Keratinocyte (primary cell): ENCODE results near the gene LONP1. TPM values are rescaled to one million over a fixed set of nuclear protein-coding genes. Genes with fewer than 3 reads are reported as not detected.

Experiments used
- DNase-seq: peaks from one replicate; pipeline ENCODE4 v3.0.0-alpha.2; 2011; ENCODE audit warnings: low read depth, missing footprints, low spot score
- FAIRE-seq: peaks from 2 replicates; lab custom pipeline; 2011; peaks lifted over from hg19 to GRCh38; lab: Jason Lieb, UNC
- H2AFZ ChIP-seq: 2 replicates; pipeline ENCODE4 v1.6.0; 2012; ENCODE audit warnings: low read length, control low read depth, inconsistent platforms; ENCODE audit not compliant: control insufficient read depth
- H3K27ac ChIP-seq: 2 replicates; pipeline ENCODE4 v1.5.1; 2011; ENCODE audit warnings: low read length; ENCODE audit not compliant: control insufficient read depth, insufficient read depth
- H3K27me3 ChIP-seq: 3 replicates; pipeline ENCODE4 v1.6.0; 2011; ENCODE audit warnings: low read length; ENCODE audit not compliant: control insufficient read depth, insufficient read depth; ENCODE audit errors: extremely low read depth
- H3K36me3 ChIP-seq, 2 experiments: 2 replicates in 1 of 2; 3 replicates in 1 of 2; pipeline ENCODE4 v1.5.1; 2011; ENCODE audit warnings: low read length in 2 of 2, mild to moderate bottlenecking in 1 of 2; ENCODE audit not compliant: control insufficient read depth in 2 of 2, insufficient read depth in 2 of 2; ENCODE audit errors: extremely low read depth in 1 of 2
- H3K4me1 ChIP-seq: 3 replicates; pipeline ENCODE4 v1.5.1; 2011; ENCODE audit warnings: low read length; ENCODE audit not compliant: control insufficient read depth, insufficient read depth; ENCODE audit errors: extremely low read depth
- H3K4me2 ChIP-seq: 3 replicates; pipeline ENCODE4 v1.6.0; 2011; ENCODE audit warnings: low read depth, low read length; ENCODE audit not compliant: control insufficient read depth, insufficient read depth; ENCODE audit errors: extremely low read depth
- H3K4me3 ChIP-seq, 3 experiments: fragments of 200-600 bp in 1 of 3; sonication (generic) in 1 of 3; 2 replicates in 2 of 3; 3 replicates in 1 of 3; pipeline ENCODE4 v1.5.1; 2011 to 2016; ENCODE audit warnings: low read length in 3 of 3, mild to moderate bottlenecking in 3 of 3, control low read depth in 2 of 3, inconsistent platforms in 1 of 3, low read depth in 1 of 3, mixed read lengths in 1 of 3, mixed run types in 1 of 3, moderate library complexity in 1 of 3; ENCODE audit not compliant: control insufficient read depth in 2 of 3, insufficient read depth in 2 of 3; ENCODE audit errors: extremely low read depth in 1 of 3
- H3K79me2 ChIP-seq: 2 replicates; pipeline ENCODE4 v1.6.0; 2012; ENCODE audit warnings: low read length; ENCODE audit not compliant: control insufficient read depth, insufficient read depth
- H3K9ac ChIP-seq: 3 replicates; pipeline ENCODE4 v1.6.0; 2011; ENCODE audit warnings: low read length; ENCODE audit not compliant: control insufficient read depth, insufficient read depth; ENCODE audit errors: extremely low read depth
- H3K9me1 ChIP-seq: 3 replicates; pipeline ENCODE4 v1.6.0; 2011; ENCODE audit warnings: low read length; ENCODE audit not compliant: control insufficient read depth, insufficient read depth; ENCODE audit errors: extremely low read depth
- H3K9me3 ChIP-seq: 2 replicates; pipeline ENCODE4 v1.5.1; 2012; ENCODE audit warnings: low read depth, low read length; ENCODE audit not compliant: control insufficient read depth
- H4K20me1 ChIP-seq: 3 replicates; pipeline ENCODE4 v1.6.0; 2011; ENCODE audit warnings: low read length; ENCODE audit not compliant: control insufficient read depth, insufficient read depth; ENCODE audit errors: extremely low read depth
- CTCF ChIP-seq, 3 experiments: IDR thresholded peaks in 1 of 3; conservative IDR thresholded peaks in 1 of 3; optimal IDR thresholded peaks in 1 of 3; 2 replicates in 2 of 3; 3 replicates in 1 of 3; pipeline versions ENCODE3 to v1.5.1; 2011; ENCODE audit warnings: low read length in 3 of 3, mild to moderate bottlenecking in 3 of 3, moderate library complexity in 2 of 3, control low read depth in 1 of 3, inconsistent platforms in 1 of 3; ENCODE audit not compliant: insufficient read depth in 2 of 3; ENCODE audit errors: extremely low read depth in 1 of 3
- EZH2 ChIP-seq: IDR thresholded peaks from one replicate; pipeline ENCODE4 v1.6.1; 2012; ENCODE audit warnings: inconsistent platforms, mild to moderate bottlenecking, low read length, moderate library complexity
- dilution Hi-C: fragments of 300-500 bp; cut with MboI; formaldehyde crosslinking; loops from one replicate; pipeline ENCODE4 v1.7.0; 2020; ENCODE audit warnings: low sequenced_read_pairs; ENCODE audit not compliant: extremely low pct_ligation_motif_present
- polyA plus RNA-seq, 5 experiments: library from polyadenylated mRNA; depleted of rRNA in 3 of 5; stranded (reverse) in 3 of 5; stranded (forward) in 1 of 5; unstranded in 1 of 5; fragments of >200 nt; gene quantifications; 1 replicate in 1 of 5; 2 replicates in 3 of 5; 3 replicates in 1 of 5; pipeline versions ENCODE4 v1.2.1 to v1.2.3, GENCODE V29; 2011 to 2012; ENCODE audit warnings: missing spikeins in 2 of 5, low read depth in 1 of 5, low replicate concordance in 1 of 5

The LONP1 gene
- polyA plus RNA-seq, 1 donor (not counting 4 experiments of a cell fraction or from before 2014, with no cell fraction given), result 24.2 TPM

GRCh38 chr19:5719274-5719960 lies 529 bp downstream of the LONP1 start:
- Histone ChIP-seq H3K4me1 (peaks cover 19% of the 10 kb centered on the region), H3K9me1 (no peaks in the 10 kb centered on the region), H3K4me3 (peak overlapping the region; percentile 91 to 99 (median 93)), H4K20me1 (peaks cover 10% of the 10 kb centered on the region), H3K4me2 (peak overlapping the region; percentile 92), H3K9ac (peak overlapping the region; percentile 99), H3K27me3 (no peaks in the 10 kb centered on the region), H3K9me3 (no peaks in the 10 kb centered on the region), H3K36me3 (peaks cover 5 to 21% of the 10 kb centered on the region in 2 experiments), H3K79me2 (peaks cover 49% of the 10 kb centered on the region), H2AFZ (peak overlapping the region; percentile 56), H3K27ac (peak overlapping the region; percentile 96)
- dilution Hi-C loops, result no loop called here
- DNase-seq (no peak), FAIRE-seq (no peak)
- TF ChIP-seq EZH2 (no peak), CTCF (optimal IDR thresholded peaks at IDR 0.05 in 1 of 3, IDR thresholded peaks at IDR 0.05 in 1 of 3, conservative IDR thresholded peaks at IDR 0.05 in 1 of 3; ENCODE audit: extremely low read depth in 1 of 3, insufficient read depth in 2 of 3, low read length in 3 of 3) (no peak)

DNA sequence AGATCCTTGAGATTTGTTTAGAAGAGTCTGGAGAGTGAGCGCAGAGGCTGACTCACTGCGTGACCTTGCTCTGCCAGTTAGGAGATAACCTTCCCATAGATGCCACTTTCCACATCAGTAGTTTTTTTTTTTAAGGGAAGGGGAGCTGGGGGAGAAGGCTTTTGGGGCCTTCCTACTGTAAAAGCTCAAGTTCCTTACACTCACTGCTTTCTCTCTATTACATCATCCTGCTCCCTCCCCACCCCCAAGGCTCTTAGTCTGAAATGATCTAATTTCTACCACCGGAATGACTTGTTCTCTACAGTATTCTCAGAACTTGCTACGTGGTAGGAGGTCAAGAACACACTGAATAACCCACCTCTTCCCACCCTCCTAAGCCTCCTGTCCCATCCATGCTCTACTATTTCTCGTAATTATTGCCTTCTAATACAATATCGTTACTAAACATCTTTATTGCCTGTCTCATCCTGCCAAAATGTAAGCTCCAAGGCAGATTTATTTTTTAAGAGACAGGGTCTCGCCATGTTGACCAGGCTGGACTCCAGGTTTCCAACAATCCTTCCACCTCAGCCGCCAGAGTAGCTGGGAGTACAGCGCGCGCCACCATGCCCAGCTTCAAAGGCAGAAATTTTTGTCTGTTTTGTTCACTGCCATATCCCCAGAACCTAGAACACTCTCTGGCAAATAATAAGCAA lies 1.2 kb downstream of the LONP1 start:
- no peaks in the 10 kb centered on the region for H3K9me3 ChIP-seq
- no peak for FAIRE-seq
- dilution Hi-C loops, result no loop called here

More for the DNA sequence above, 1.2 kb downstream of the LONP1 start:
- Histone ChIP-seq H3K36me3 (peaks cover 9 to 24% of the 10 kb centered on the region in 2 experiments), H3K79me2 (peaks cover 51% of the 10 kb centered on the region), H3K4me3 (peak overlapping the region; percentile 91 to 99 (median 93)), H3K4me1 (peaks cover 19% of the 10 kb centered on the region), H3K27ac (peak overlapping the region; percentile 96), H3K27me3 (no peaks in the 10 kb centered on the region), H2AFZ (no peak overlapping the region), H3K9ac (peak overlapping the region; percentile 99), H3K4me2 (peak overlapping the region; percentile 92), H3K9me1 (no peaks in the 10 kb centered on the region), H4K20me1 (peaks cover 13% of the 10 kb centered on the region)
- peak; percentile 50 for DNase-seq
- no peak for TF ChIP-seq EZH2
- TF ChIP-seq CTCF (optimal IDR thresholded peaks at IDR 0.05 in 1 of 3, IDR thresholded peaks at IDR 0.05 in 1 of 3, conservative IDR thresholded peaks at IDR 0.05 in 1 of 3; ENCODE audit: extremely low read depth in 1 of 3, insufficient read depth in 2 of 3, low read length in 3 of 3), result no peak
